B cell (primary cell): ENCODE results near the gene DHDH. TPM values are rescaled to one million over a fixed set of nuclear protein-coding genes. Genes with fewer than 3 reads are reported as not detected.
A peak's percentile ranks its signal among the peaks of the same experiment; 100 is the strongest.
"Not testable (repeated sequence)": the region's sequence is repeated elsewhere in the genome, so short reads cannot be mapped to it uniquely, and the experiment has no call there.

Source experiments
- ATAC-seq: fragments of 200-7000 bp; cut with Tn5 transposase; one replicate; pipeline ENCODE4 v1.10.0; 2021; ENCODE audit warnings: low read depth, mild to moderate bottlenecking, moderate number of reproducible peaks, moderate library complexity
- CTCF ChIA-PET: fragments of 350-600 bp; sonication (Branson Sonifier 250); formaldehyde crosslinking; loops from one replicate; lab custom pipeline; 2021; ENCODE audit warnings: antibody characterized with exemption, inconsistent platforms; lab: Charles Lee
- POLR2A ChIA-PET: fragments of 350-600 bp; sonication (Branson Sonifier 250); formaldehyde crosslinking; loops from one replicate; lab custom pipeline; 2021; ENCODE audit warnings: antibody characterized with exemption; lab: Charles Lee
- DNase-seq: peaks from one replicate; pipeline ENCODE4 v3.0.0; 2013
- H2AFZ ChIP-seq: 2 replicates; pipeline ENCODE4 v1.6.1; 2012; ENCODE audit warnings: mild to moderate bottlenecking, low read depth, low read length; ENCODE audit not compliant: insufficient read depth, poor library complexity, severe bottlenecking
- H3K27ac ChIP-seq, 2 donors: 1 replicate in 1 of 2; 2 replicates in 1 of 2; pipeline ENCODE4 v1.5.1; 2012 to 2013; ENCODE audit warnings: low read length in 2 of 2, mild to moderate bottlenecking in 2 of 2, moderate library complexity in 1 of 2
- H3K27me3 ChIP-seq, 4 experiments: fragments of 200-600 bp in 1 of 4; sonication (generic) in 1 of 4; replicated peaks in 1 of 4; 1 replicate in 2 of 4; 2 replicates in 2 of 4; pipeline versions ENCODE4 v1.6.1 to v1.7.0; 2013 to 2016; ENCODE audit warnings: low read length in 3 of 4, mild to moderate bottlenecking in 2 of 4, mixed read lengths in 1 of 4, moderate library complexity in 1 of 4; ENCODE audit not compliant: insufficient read depth in 4 of 4, control insufficient read depth in 3 of 4; ENCODE audit errors: control extremely low read depth in 1 of 4
- H3K36me3 ChIP-seq, 2 experiments: replicated peaks in 1 of 2; 1 replicate in 1 of 2; 2 replicates in 1 of 2; pipeline versions ENCODE4 v1.6.1 to v1.7.1; 2013; ENCODE audit warnings: low read length in 1 of 2; ENCODE audit not compliant: insufficient read depth in 2 of 2, control insufficient read depth in 1 of 2; ENCODE audit errors: control extremely low read depth in 1 of 2, extremely low read depth in 1 of 2
- H3K4me1 ChIP-seq, 2 donors: fragments of 200-600 bp in 1 of 2; sonication (generic) in 1 of 2; 1 replicate in 1 of 2; 2 replicates in 1 of 2; pipeline versions ENCODE4 v1.5.1 to v1.6.1; 2013 to 2017; ENCODE audit warnings: low read length in 2 of 2; ENCODE audit not compliant: control insufficient read depth in 2 of 2, insufficient read depth in 2 of 2
- H3K4me2 ChIP-seq: replicated peaks from 2 replicates; pipeline ENCODE3; 2012; ENCODE audit warnings: mild to moderate bottlenecking, low read depth, low read length; ENCODE audit not compliant: poor library complexity, severe bottlenecking
- H3K4me3 ChIP-seq, 5 experiments: fragments of 200-600 bp in 1 of 5; sonication (generic) in 1 of 5; 1 replicate in 3 of 5; 2 replicates in 2 of 5; pipeline versions ENCODE4 v1.5.1 to v1.7.0; 2011 to 2016; ENCODE audit warnings: low read length in 4 of 5, mild to moderate bottlenecking in 4 of 5, low read depth in 2 of 5, control low read depth in 1 of 5, moderate library complexity in 1 of 5; ENCODE audit not compliant: insufficient read depth in 1 of 5; ENCODE audit errors: control extremely low read depth in 1 of 5, extremely low read depth in 1 of 5
- H3K79me2 ChIP-seq: fragments of 200-600 bp; sonication (generic); one replicate; pipeline ENCODE4 v1.6.0; 2016; ENCODE audit warnings: low read length; ENCODE audit not compliant: control insufficient read depth, insufficient read depth
- H3K9ac ChIP-seq: fragments of 200-600 bp; sonication (generic); 2 replicates; pipeline ENCODE4 v1.6.1; 2017; ENCODE audit warnings: mild to moderate bottlenecking, low read length, moderate library complexity
- H3K9me3 ChIP-seq, 3 donors: one replicate each; pipeline versions ENCODE4 v1.6.1 to v1.7.1; 2013; ENCODE audit warnings: low read length in 2 of 3; ENCODE audit not compliant: control insufficient read depth in 2 of 3, insufficient read depth in 1 of 3; ENCODE audit errors: control extremely low read depth in 1 of 3
- H4K20me1 ChIP-seq: 2 replicates; pipeline ENCODE4 v1.6.0; 2012; ENCODE audit warnings: mild to moderate bottlenecking, low read length; ENCODE audit not compliant: insufficient read depth, control insufficient read depth, poor library complexity, severe bottlenecking
- H3K27ac Mint-ChIP-seq: one replicate; pipeline ENCODE4 v1.8.0; 2021; ENCODE audit warnings: mixed read lengths
- H3K27me3 Mint-ChIP-seq: one replicate; pipeline ENCODE4 v1.8.0; 2021; ENCODE audit warnings: mixed read lengths
- H3K4me1 Mint-ChIP-seq: one replicate; pipeline ENCODE4 v1.8.0; 2021; ENCODE audit warnings: mixed read lengths
- H3K4me3 Mint-ChIP-seq: one replicate; pipeline ENCODE4 v1.8.0; 2021; ENCODE audit warnings: mixed read lengths
- H3K9me3 Mint-ChIP-seq: one replicate; pipeline ENCODE4 v1.8.0; 2022; ENCODE audit warnings: mixed read lengths; ENCODE audit not compliant: insufficient read depth
- EZH2 ChIP-seq: IDR thresholded peaks from 2 replicates; pipeline ENCODE4 v1.6.1; 2012; ENCODE audit warnings: borderline replicate concordance, low read depth, mild to moderate bottlenecking, moderate library complexity, low read length; ENCODE audit not compliant: insufficient read depth, poor library complexity, severe bottlenecking
- WGBS: methylation state at CpG from one replicate; pipeline ENCODE4 v1.1.5; 2013; ENCODE audit warnings: missing lambda C conversion rate; ENCODE audit not compliant: insufficient coverage; 5-methylcytosine and 5-hydroxymethylcytosine counted together
- intact Hi-C: fragments of 100-400 bp; cut with micrococcal nuclease; formaldehyde crosslinking; loops from one replicate; pipeline ENCODE4 v1.10.0; 2022
- polyA plus RNA-seq: library from polyadenylated mRNA; depleted of rRNA; stranded (reverse); fragments of >200 nt; gene quantifications from 2 replicates; pipeline ENCODE4 v1.2.3, GENCODE V29; 2012
- total RNA-seq, 2 donors: library from RNA; stranded (reverse); fragments of 120-200 nt in 1 of 2; gene quantifications; 1 replicate in 1 of 2; 2 replicates in 1 of 2; pipeline versions ENCODE4 v1.2.3 to v1.2.4, GENCODE V29; 2013 to 2022
- TF ChIP-seq, protein P1 (sequence below): fragments of 200-600 bp; IDR thresholded peaks from one replicate; pipeline ENCODE4 v1.8.0; 2022; ENCODE audit warnings: antibody characterized with exemption, mild to moderate bottlenecking

The DHDH gene
- total and polyA plus RNA-seq, 2 donors (not counting 1 experiment from before 2014, with no cell fraction given), result 0.64 to 0.82 TPM

DNA sequence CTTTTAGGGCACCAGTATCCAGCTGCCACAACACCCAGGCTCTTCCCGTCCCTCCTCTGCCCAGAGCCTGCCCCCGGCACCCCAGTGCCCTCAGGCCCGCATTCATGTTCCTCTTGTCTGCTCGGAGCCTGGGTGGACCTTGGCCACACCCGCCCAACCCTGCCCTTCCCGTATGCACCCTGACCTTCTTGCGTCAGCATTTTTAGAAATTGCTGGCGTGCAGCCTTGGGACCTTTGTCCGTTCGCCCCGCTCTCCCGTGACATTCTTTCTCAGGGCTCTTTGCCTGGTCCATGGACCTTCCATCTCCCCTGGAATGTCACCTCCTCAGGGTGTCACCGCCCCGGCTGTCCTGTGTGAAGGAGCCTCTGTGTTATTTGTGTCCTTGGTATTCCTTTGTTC is 25.8 kb upstream of the DHDH start:
- Histone ChIP-seq H3K9me3 (peaks cover 0 to under 1% (median 0%) of the 10 kb centered on the region in 3 donors), H4K20me1 (peaks cover 5% of the 10 kb centered on the region), H2AFZ (no peak overlapping the region), H3K36me3 (peaks cover 17 to 44% of the 10 kb centered on the region in 2 experiments), H3K27me3 (no peaks in the 10 kb centered on the region), H3K9ac (no peak overlapping the region), H3K4me3 (no peak overlapping the region), H3K4me2 (no peak overlapping the region), H3K4me1 (peaks cover 4 to 8% of the 10 kb centered on the region in 2 donors), H3K27ac (no peak overlapping the region), H3K79me2 (peaks cover 7% of the 10 kb centered on the region)
- Mint-ChIP-seq H3K27me3 (no peaks in the 10 kb centered on the region), H3K4me3 (no peak overlapping the region), H3K9me3 (no peaks in the 10 kb centered on the region), H3K4me1 (peaks cover 4% of the 10 kb centered on the region), H3K27ac (no peak overlapping the region)
- intact Hi-C loops, result no loop called here
- POLR2A ChIA-PET, result no interaction called here
- WGBS, result 96% methylated on average over 12 of the region's 14 CpGs
- CTCF ChIA-PET, result no interaction called here
- ATAC-seq (no peak), DNase-seq (no peak)
- no peak for TF ChIP-seq EZH2
- TF ChIP-seq, protein P1, sequence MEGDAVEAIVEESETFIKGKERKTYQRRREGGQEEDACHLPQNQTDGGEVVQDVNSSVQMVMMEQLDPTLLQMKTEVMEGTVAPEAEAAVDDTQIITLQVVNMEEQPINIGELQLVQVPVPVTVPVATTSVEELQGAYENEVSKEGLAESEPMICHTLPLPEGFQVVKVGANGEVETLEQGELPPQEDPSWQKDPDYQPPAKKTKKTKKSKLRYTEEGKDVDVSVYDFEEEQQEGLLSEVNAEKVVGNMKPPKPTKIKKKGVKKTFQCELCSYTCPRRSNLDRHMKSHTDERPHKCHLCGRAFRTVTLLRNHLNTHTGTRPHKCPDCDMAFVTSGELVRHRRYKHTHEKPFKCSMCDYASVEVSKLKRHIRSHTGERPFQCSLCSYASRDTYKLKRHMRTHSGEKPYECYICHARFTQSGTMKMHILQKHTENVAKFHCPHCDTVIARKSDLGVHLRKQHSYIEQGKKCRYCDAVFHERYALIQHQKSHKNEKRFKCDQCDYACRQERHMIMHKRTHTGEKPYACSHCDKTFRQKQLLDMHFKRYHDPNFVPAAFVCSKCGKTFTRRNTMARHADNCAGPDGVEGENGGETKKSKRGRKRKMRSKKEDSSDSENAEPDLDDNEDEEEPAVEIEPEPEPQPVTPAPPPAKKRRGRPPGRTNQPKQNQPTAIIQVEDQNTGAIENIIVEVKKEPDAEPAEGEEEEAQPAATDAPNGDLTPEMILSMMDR, result no peak

DNA sequence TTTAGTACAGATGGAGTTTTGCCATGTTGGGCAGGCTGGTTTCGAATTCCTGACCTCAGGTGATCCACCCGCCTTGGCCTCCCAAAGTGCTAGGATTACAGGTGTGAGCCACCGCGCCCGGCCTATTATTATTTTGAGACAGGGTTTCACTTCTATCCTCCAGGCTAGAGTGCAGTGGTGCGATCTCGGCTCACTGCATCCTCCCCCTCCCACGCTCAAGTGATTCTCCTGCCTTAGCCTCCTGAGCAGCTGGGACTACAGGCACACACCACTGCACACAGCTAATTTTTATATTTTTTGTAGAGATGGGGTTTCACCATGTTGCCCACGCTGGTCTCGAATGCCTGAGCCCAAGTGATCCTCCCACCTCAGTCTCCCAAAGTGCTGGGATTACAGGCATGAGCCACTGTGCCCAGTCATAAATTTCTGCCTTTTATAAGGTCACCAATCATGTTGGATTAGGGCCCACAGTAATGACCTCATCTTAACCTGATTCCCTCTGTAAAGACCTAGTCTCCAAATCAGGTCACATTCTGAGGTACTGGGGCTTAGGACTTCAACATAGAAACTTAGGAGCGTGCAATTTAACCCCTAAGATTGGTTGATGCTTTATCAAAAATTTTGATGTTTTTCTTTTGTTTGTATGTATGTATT is 23.9 kb upstream of the DHDH start:
- 34% methylated on average over 5 of the region's 11 CpGs for WGBS
- H3K27ac Mint-ChIP-seq, result peak overlapping the region; percentile 20
- H2AFZ ChIP-seq, H3K9me3 ChIP-seq, H3K9ac ChIP-seq, H4K20me1 ChIP-seq, H3K27ac ChIP-seq, H3K4me1 ChIP-seq, H3K9me3 Mint-ChIP-seq, H3K4me3 ChIP-seq, H3K4me1 Mint-ChIP-seq, H3K4me3 Mint-ChIP-seq, H3K27me3 Mint-ChIP-seq, intact Hi-C loops, DNase-seq, H3K79me2 ChIP-seq, H3K27me3 ChIP-seq, H3K4me2 ChIP-seq: not testable (repeated sequence)
- ChIA-PET POLR2A (interaction anchor here (0.7 kb wide), 1 partner anchor 862 kb away, joined by 5 read pairs; no protein-coding TSS in a partner anchor), CTCF (interaction anchor here (0.6 kb wide), 1 partner anchor 641 kb away, joined by 3 read pairs; no protein-coding TSS in a partner anchor)
- peaks cover 15 to 56% of the 10 kb centered on the region in 2 experiments for H3K36me3 ChIP-seq
- peak; percentile 24 for ATAC-seq
